Anterior cingulate cortex (tissue), 58 donors: ENCODE data around the gene SEC14L1.

Experiments used
- DNase-seq, 58 donors: peaks; one replicate each; lab custom pipeline; 2025; lab: John Stamatoyannopoulos, UW

SEC14L1 gene

GRCh38 chr17:77210331-77210730 is 69.6 kb downstream of the SEC14L1 start:
- no peak for DNase-seq

GRCh38 chr17:77210946-77211541 is 70.3 kb downstream of the SEC14L1 start:
- DNase-seq: peak in 2 of 58 donors; percentile 19 to 26

GRCh38 chr17:77211681-77212080 is 70.9 kb downstream of the SEC14L1 start:
- DNase-seq: no peak

- DNase-seq: peak in 14 of 58 donors; percentile 15 to 69 (median 38)
These were observed 71.5 kb downstream of the SEC14L1 start for GRCh38 chr17:77212081-77212832.

- DNase-seq: peak in 2 of 58 donors; percentile 46 to 66
These were observed 72.3 kb downstream of the SEC14L1 start for GRCh38 chr17:77212833-77213777.

GRCh38 chr17:77213778-77214132 is 73.0 kb downstream of the SEC14L1 start:
- no peak for DNase-seq

GRCh38 chr17:77214328-77214727 is 73.6 kb downstream of the SEC14L1 start:
- DNase-seq: no peak

GRCh38 chr17:77214743-77215142 is 74.0 kb downstream of the SEC14L1 start:
- peak in 36 of 58 donors; percentile 11 to 68 (median 40) for DNase-seq

- DNase-seq: peak in 18 of 58 donors; percentile 23 to 64 (median 40)
These were observed 74.5 kb downstream of the SEC14L1 start for GRCh38 chr17:77215281-77215680.

- peak in 9 of 58 donors; percentile 12 to 43 (median 25) for DNase-seq
These were observed 75.7 kb downstream of the SEC14L1 start for GRCh38 chr17:77216486-77216885.

- DNase-seq: no peak
These were observed 76.4 kb downstream of the SEC14L1 start for GRCh38 chr17:77217123-77217522.

- DNase-seq: no peak
These were observed 76.8 kb downstream of the SEC14L1 start for GRCh38 chr17:77217566-77217965.

GRCh38 chr17:77218902-77219301 is 78.1 kb downstream of the SEC14L1 start:
- DNase-seq: no peak

GRCh38 chr17:77222356-77222755 is 81.6 kb downstream of the SEC14L1 start:
- DNase-seq: no peak

GRCh38 chr17:77223642-77224420 is 83.1 kb downstream of the SEC14L1 start:
- DNase-seq: no peak

GRCh38 chr17:77225265-77225664 is 84.5 kb downstream of the SEC14L1 start:
- DNase-seq: no peak

- DNase-seq: peak in 3 of 58 donors; percentile 22 to 24 (median 22)
These were observed 86.9 kb downstream of the SEC14L1 start for GRCh38 chr17:77227461-77228240.

- no peak for DNase-seq
These were observed 87.5 kb downstream of the SEC14L1 start for GRCh38 chr17:77228241-77228752.

- DNase-seq: no peak
These were observed 88.0 kb downstream of the SEC14L1 start for GRCh38 chr17:77228816-77229215.
